Stimulated activated effector memory CD8-positive, alpha-beta T cell treated with anti-CD3 and anti-CD28 coated beads, Interleukin-12 subunit alpha, Interleukin-12 subunit beta, amount 100 ng/mL, for 72 hours (primary cell): ENCODE data around the gene NRXN2.
A peak's percentile ranks its signal among the peaks of the same experiment; 100 is the strongest.

Experiments used
- ATAC-seq: fragments of 150-1000 bp; cut with Tn5 transposase; 2 replicates; pipeline ENCODE4 v1.10.0; 2021
- DNase-seq, 2 donors: peaks; one replicate each; pipeline ENCODE4 v3.0.0; 2021 to 2022; ENCODE audit warnings: low spot score in 2 of 2
- H3K27ac Mint-ChIP-seq: one replicate; pipeline ENCODE4 v1.8.0; 2022; ENCODE audit warnings: mild to moderate bottlenecking, mixed read lengths
- H3K36me3 Mint-ChIP-seq: one replicate; pipeline ENCODE4 v1.8.0; 2022; ENCODE audit warnings: mild to moderate bottlenecking, mixed read lengths
- H3K4me1 Mint-ChIP-seq: one replicate; pipeline ENCODE4 v1.8.0; 2022; ENCODE audit warnings: mixed read lengths
- H3K4me3 Mint-ChIP-seq: one replicate; pipeline ENCODE4 v1.8.0; 2022; ENCODE audit warnings: mild to moderate bottlenecking, mixed read lengths
- H3K9me3 Mint-ChIP-seq: one replicate; pipeline ENCODE4 v1.8.0; 2022; ENCODE audit warnings: mixed read lengths

The NRXN2 gene

GRCh38 chr11:64762674-64763525 is 39.9 kb upstream of the NRXN2 start:
- ATAC-seq (no peak), DNase-seq (no peak)
- Mint-ChIP-seq H3K36me3 (peaks cover 91% of the 10 kb centered on the region), H3K4me1 (peaks cover 85% of the 10 kb centered on the region), H3K4me3 (peak overlapping the region; percentile 63), H3K27ac (peak overlapping the region; percentile 97), H3K9me3 (no peaks in the 10 kb centered on the region)

GRCh38 chr11:64762277-64762673 is 39.3 kb upstream of the NRXN2 start:
- ATAC-seq (no peak), DNase-seq (no peak)
- Mint-ChIP-seq H3K9me3 (no peaks in the 10 kb centered on the region), H3K4me1 (peaks cover 79% of the 10 kb centered on the region), H3K36me3 (peaks cover 85% of the 10 kb centered on the region), H3K4me3 (no peak overlapping the region), H3K27ac (peak overlapping the region; percentile 97)

GRCh38 chr11:64760759-64761420 is 37.9 kb upstream of the NRXN2 start:
- DNase-seq (no peak), ATAC-seq (no peak)
- H3K4me3 Mint-ChIP-seq, result no peak overlapping the region
- no peaks in the 10 kb centered on the region for H3K9me3 Mint-ChIP-seq
- peak overlapping the region; percentile 97 for H3K27ac Mint-ChIP-seq
- H3K36me3 Mint-ChIP-seq, result peaks cover 71% of the 10 kb centered on the region
- H3K4me1 Mint-ChIP-seq, result peaks cover 65% of the 10 kb centered on the region

- H3K4me1 Mint-ChIP-seq, result peaks cover 56% of the 10 kb centered on the region
- ATAC-seq (peak; percentile 3), DNase-seq (no peak)
- H3K4me3 Mint-ChIP-seq, result no peak within 1 kb of the TSS
- peak within 1 kb of the TSS; percentile 97 for H3K27ac Mint-ChIP-seq
- H3K9me3 Mint-ChIP-seq, result no peaks in the 10 kb centered on the region
- peaks cover 63% of the 10 kb centered on the region for H3K36me3 Mint-ChIP-seq
These were observed 37.0 kb upstream of the NRXN2 start, which contains the start of gene PYGM for GRCh38 chr11:64759722-64760719. PYGM (minus strand) TSS chr11:64759974; CDS start chr11:64759898, 76 bp downstream.

- DNase-seq (no peak), ATAC-seq (no peak)
- no peaks in the 10 kb centered on the region for H3K9me3 Mint-ChIP-seq
- H3K4me1 Mint-ChIP-seq, result peaks cover 49% of the 10 kb centered on the region
- H3K27ac Mint-ChIP-seq, result peak overlapping the region; percentile 86
- no peak overlapping the region for H3K4me3 Mint-ChIP-seq
- H3K36me3 Mint-ChIP-seq, result peaks cover 55% of the 10 kb centered on the region
These were observed 36.2 kb upstream of the NRXN2 start for GRCh38 chr11:64759131-64759721.

GRCh38 chr11:64758330-64759079 is 35.5 kb upstream of the NRXN2 start:
- H3K27ac Mint-ChIP-seq, result peak overlapping the region; percentile 32
- H3K4me1 Mint-ChIP-seq, result peaks cover 47% of the 10 kb centered on the region
- H3K36me3 Mint-ChIP-seq, result peaks cover 47% of the 10 kb centered on the region
- no peak overlapping the region for H3K4me3 Mint-ChIP-seq
- DNase-seq (no peak), ATAC-seq (no peak)
- no peaks in the 10 kb centered on the region for H3K9me3 Mint-ChIP-seq

GRCh38 chr11:64757549-64758329 is 34.7 kb upstream of the NRXN2 start:
- Mint-ChIP-seq H3K36me3 (peaks cover 40% of the 10 kb centered on the region), H3K4me1 (peaks cover 44% of the 10 kb centered on the region), H3K27ac (peak overlapping the region; percentile 74), H3K4me3 (no peak overlapping the region), H3K9me3 (no peaks in the 10 kb centered on the region)
- DNase-seq (no peak), ATAC-seq (no peak)

- DNase-seq (no peak), ATAC-seq (no peak)
- H3K4me3 Mint-ChIP-seq, result no peak overlapping the region
- H3K4me1 Mint-ChIP-seq, result peaks cover 37% of the 10 kb centered on the region
- H3K36me3 Mint-ChIP-seq, result peaks cover 21% of the 10 kb centered on the region
- H3K9me3 Mint-ChIP-seq, result no peaks in the 10 kb centered on the region
- H3K27ac Mint-ChIP-seq, result no peak overlapping the region
These were observed 32.8 kb upstream of the NRXN2 start for GRCh38 chr11:64755681-64756361.

GRCh38 chr11:64754919-64755662 is 32.1 kb upstream of the NRXN2 start:
- H3K4me3 Mint-ChIP-seq, result no peak overlapping the region
- peaks cover 38% of the 10 kb centered on the region for H3K4me1 Mint-ChIP-seq
- no peaks in the 10 kb centered on the region for H3K9me3 Mint-ChIP-seq
- no peak for DNase-seq
- peak overlapping the region; percentile 48 for H3K27ac Mint-ChIP-seq
- ATAC-seq, result no peak
- H3K36me3 Mint-ChIP-seq, result peaks cover 19% of the 10 kb centered on the region

GRCh38 chr11:64754124-64754918 is 31.3 kb upstream of the NRXN2 start:
- DNase-seq, result no peak
- no peak for ATAC-seq
- H3K36me3 Mint-ChIP-seq, result peaks cover 15% of the 10 kb centered on the region
- H3K9me3 Mint-ChIP-seq, result no peaks in the 10 kb centered on the region
- peak overlapping the region; percentile 48 for H3K27ac Mint-ChIP-seq
- peaks cover 32% of the 10 kb centered on the region for H3K4me1 Mint-ChIP-seq
- H3K4me3 Mint-ChIP-seq, result no peak overlapping the region

GRCh38 chr11:64753380-64754123 is 30.6 kb upstream of the NRXN2 start:
- no peak overlapping the region for H3K27ac Mint-ChIP-seq
- ATAC-seq (no peak), DNase-seq (no peak)

More at GRCh38 chr11:64753380-64754123, 30.6 kb upstream of the NRXN2 start:
- H3K4me3 Mint-ChIP-seq, result no peak overlapping the region
- peaks cover 12% of the 10 kb centered on the region for H3K36me3 Mint-ChIP-seq
- H3K9me3 Mint-ChIP-seq, result no peaks in the 10 kb centered on the region
- H3K4me1 Mint-ChIP-seq, result peaks cover 31% of the 10 kb centered on the region
